Gastrocnemius medialis (tissue), 4 donors: ENCODE results near the gene XPO4. TPM values are rescaled to one million over a fixed set of nuclear protein-coding genes. Genes with fewer than 3 reads are reported as not detected.

Experiments used
- ATAC-seq, 2 donors: fragments of 150-250 bp; one replicate each; pipeline ENCODE4 v1.9.1; 2016
- DNase-seq, 2 donors: peaks; one replicate each; pipeline ENCODE4 v3.0.0-alpha.2; 2019
- H3K27ac ChIP-seq, 4 donors: fragments of 200-600 bp; sonication (generic); 1 replicate in 1 of 4; 2 replicates in 3 of 4; pipeline ENCODE4 v1.5.1; 2016 to 2018; ENCODE audit warnings: mild to moderate bottlenecking in 2 of 4, moderate library complexity in 1 of 4
- H3K27me3 ChIP-seq, 3 donors: fragments of 200-600 bp; sonication (generic) in 2 of 3; 1 replicate in 1 of 3; 2 replicates in 2 of 3; pipeline versions ENCODE4 v1.5.1 to v1.6.0; 2016 to 2019; ENCODE audit warnings: mild to moderate bottlenecking in 1 of 3, moderate library complexity in 1 of 3
- H3K36me3 ChIP-seq, 2 donors: fragments of 200-600 bp; sonication (generic) in 1 of 2; one replicate each; pipeline ENCODE4 v1.5.1; 2017 to 2018
- H3K4me1 ChIP-seq, 2 donors: fragments of 200-600 bp; sonication (generic) in 1 of 2; one replicate each; pipeline ENCODE4 v1.5.1; 2016 to 2017; ENCODE audit warnings: mild to moderate bottlenecking in 2 of 2
- H3K4me3 ChIP-seq, 4 donors: fragments of 200-600 bp; sonication (generic) in 3 of 4; 1 replicate in 1 of 4; 2 replicates in 3 of 4; pipeline ENCODE4 v1.5.1; 2016 to 2019; ENCODE audit warnings: mild to moderate bottlenecking in 2 of 4
- H3K9me3 ChIP-seq, 3 donors: fragments of 200-600 bp; sonication (generic) in 2 of 3; 1 replicate in 1 of 3; 2 replicates in 2 of 3; pipeline ENCODE4 v1.5.1; 2016 to 2019
- CTCF ChIP-seq, 5 experiments: fragments of 450-650 bp in 3 of 5; fragments of 200-600 bp in 2 of 5; sonication (generic) in 2 of 5; IDR thresholded peaks in 4 of 5; conservative IDR thresholded peaks in 1 of 5; 1 replicate in 4 of 5; 2 replicates in 1 of 5; pipeline ENCODE4 v1.5.1; 2016 to 2019; ENCODE audit warnings: antibody characterized with exemption in 5 of 5, mild to moderate bottlenecking in 3 of 5, moderate library complexity in 3 of 5
- POLR2A ChIP-seq, 2 donors: fragments of 450-650 bp; IDR thresholded peaks; one replicate each; pipeline ENCODE4 v1.6.1; 2017; ENCODE audit warnings: antibody characterized with exemption in 2 of 2, mild to moderate bottlenecking in 2 of 2, moderate library complexity in 2 of 2
- in situ Hi-C, 4 donors: fragments of 200-750 bp; cut with MboI; loops; one replicate each; pipeline versions ENCODE4 v1.15.0 to v1.8.0; 2017; ENCODE audit warnings: low sequenced_read_pairs in 4 of 4
- intact Hi-C: fragments of 100-400 bp; cut with DNase I; formaldehyde crosslinking; loops from one replicate; pipeline ENCODE4 v1.15.1; 2023; ENCODE audit warnings: low total_unique reads
- total RNA-seq, 4 donors: library from RNA; depleted of rRNA; stranded (reverse); fragments of >200 nt; gene quantifications; one replicate each; pipeline versions ENCODE4 v1.1.0 to v1.2.3, GENCODE V29; 2016

The XPO4 gene
- total RNA-seq, 4 donors from 2014 or later = 10.0 to 18.7 (median 14.7) TPM

GRCh38 chr13:20828539-20829364, 73.8 kb downstream of the XPO4 start:
- in situ Hi-C loops = loop anchor here (5.0 to 10.0 kb wide), 3 partner anchors 111 to 334 kb away; no protein-coding TSS in a partner anchor
- intact Hi-C loops = loop anchor here (1.0 to 10.0 kb wide), 5 partner anchors 55 to 331 kb away; partner anchors contain the start of genes EEF1AKMT1, LATS2 and XPO4
- Histone ChIP-seq H3K9me3 (no peaks in the 10 kb centered on the region), H3K27ac (peak overlapping the region; percentile 87 to 93 (median 88)), H3K4me3 (peak overlapping the region; percentile 35 to 63 (median 49)), H3K27me3 (no peaks in the 10 kb centered on the region), H3K4me1 (peaks cover 73 to 79% of the 10 kb centered on the region in 2 donors), H3K36me3 (no peaks in the 10 kb centered on the region)
- TF ChIP-seq CTCF (IDR thresholded peaks at IDR 0.05 in 4 of 5, conservative IDR thresholded peaks at IDR 0.05 in 1 of 5) = peak; percentile 78 to 85 (median 84)
- TF ChIP-seq POLR2A (IDR thresholded peaks at IDR 0.05) = no peak
- peak; percentile 33 to 50 for ATAC-seq
- no peak for DNase-seq

- no peak for DNase-seq
- TF ChIP-seq CTCF (IDR thresholded peaks at IDR 0.05 in 4 of 5, conservative IDR thresholded peaks at IDR 0.05 in 1 of 5) (no peak), POLR2A (IDR thresholded peaks at IDR 0.05) (no peak)
- Histone ChIP-seq H3K36me3 (no peaks in the 10 kb centered on the region), H3K27me3 (no peaks in the 10 kb centered on the region), H3K9me3 (no peaks in the 10 kb centered on the region), H3K4me3 (no peak overlapping the region), H3K27ac (peak overlapping the region; percentile 87 to 93 (median 88)), H3K4me1 (peaks cover 73 to 82% of the 10 kb centered on the region in 2 donors)
- in situ Hi-C loops = loop anchor here (5.0 to 10.0 kb wide), 3 partner anchors 110 to 332 kb away; no protein-coding TSS in a partner anchor
- intact Hi-C loops = loop anchor here (5.0 to 10.0 kb wide), 3 partner anchors 75 to 330 kb away; partner anchors contain the start of genes LATS2 and XPO4
- no peak for ATAC-seq
Observed at GRCh38 chr13:20826843-20827560, 75.5 kb downstream of the XPO4 start.

- peak overlapping the region; percentile 87 to 93 (median 88) for H3K27ac ChIP-seq
Observed at GRCh38 chr13:20826301-20826700, 76.2 kb downstream of the XPO4 start.

More at GRCh38 chr13:20826301-20826700, 76.2 kb downstream of the XPO4 start:
- intact Hi-C loops (loop anchor here (5.0 to 10.0 kb wide), 3 partner anchors 76 to 329 kb away; partner anchors contain the start of genes LATS2 and XPO4), in situ Hi-C loops (loop anchor here (5.0 to 10.0 kb wide), 3 partner anchors 109 to 332 kb away; no protein-coding TSS in a partner anchor)
- H3K4me1 ChIP-seq = peaks cover 70 to 81% of the 10 kb centered on the region in 2 donors
- H3K9me3 ChIP-seq = no peaks in the 10 kb centered on the region
- H3K27me3 ChIP-seq = no peaks in the 10 kb centered on the region
- no peaks in the 10 kb centered on the region for H3K36me3 ChIP-seq
- ATAC-seq (no peak), DNase-seq (no peak)
- TF ChIP-seq CTCF (IDR thresholded peaks at IDR 0.05 in 4 of 5, conservative IDR thresholded peaks at IDR 0.05 in 1 of 5) (no peak), POLR2A (IDR thresholded peaks at IDR 0.05) (no peak)
- H3K4me3 ChIP-seq = peak overlapping the region in 2 of 4 donors; percentile 6 to 9
